ENCODE data around the gene VPS51. TPM values are rescaled to one million over a fixed set of nuclear protein-coding genes. Genes with fewer than 3 reads are reported as not detected.

VPS51 gene
- total RNA-seq, 1 experiment from 2014 or later: 123 TPM

GRCh38 chr11:65051398-65051858 is 44.6 kb upstream of the VPS51 start (continued):
- no peak for TF ChIP-seq ARID4B (CRISPR knock-in tag; IDR thresholded peaks at IDR 0.05; ENCODE audit: borderline replicate concordance)
- TF ChIP-seq USF1 (CRISPR knock-in tag; IDR thresholded peaks at IDR 0.05): no peak
- no peak for TF ChIP-seq RORB (CRISPR knock-in tag; IDR thresholded peaks at IDR 0.05)

DNA sequence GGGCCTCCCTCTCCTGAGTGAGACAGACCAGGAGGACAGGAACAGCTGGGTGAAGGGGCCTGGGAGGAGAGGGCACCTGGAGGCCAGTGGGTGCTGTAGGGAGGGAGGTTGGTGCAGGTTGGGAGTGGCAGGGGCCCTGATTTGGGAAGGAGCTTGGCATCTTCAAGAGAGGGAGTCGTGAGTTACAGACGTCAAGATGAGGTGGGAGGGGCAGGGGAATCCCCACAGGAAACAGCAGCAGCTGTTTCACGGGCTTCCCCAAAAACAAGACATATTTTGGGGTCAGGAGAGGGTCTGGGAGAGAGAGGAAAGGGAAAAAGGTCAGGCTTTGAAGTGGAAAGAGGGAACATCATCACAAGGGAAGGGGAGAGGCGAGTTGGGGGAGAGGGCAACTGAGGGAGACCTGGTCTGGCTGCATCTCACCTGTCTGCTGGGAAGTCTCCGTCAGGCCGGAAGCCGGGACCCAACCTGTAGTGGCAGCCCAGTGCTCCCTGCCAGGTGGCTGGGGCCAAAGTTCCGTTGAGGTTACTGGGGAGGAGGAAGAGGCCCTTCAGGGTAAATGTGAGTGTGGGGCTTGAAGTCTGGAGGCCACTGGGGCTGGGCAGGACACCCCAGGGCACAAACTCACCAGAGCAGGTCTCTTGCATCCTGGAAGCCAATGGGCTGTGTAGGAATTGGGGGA is 42.0 kb upstream of the VPS51 start:
- H3K4me1 Mint-ChIP-seq: no peaks in the 10 kb centered on the region
- H3K36me3 Mint-ChIP-seq: no peaks in the 10 kb centered on the region
- no peaks in the 10 kb centered on the region for H3K9me3 Mint-ChIP-seq
- peak overlapping the region; percentile 24 for H3K27ac Mint-ChIP-seq
- ChIA-PET CTCF (no interaction called here), POLR2A (no interaction called here)
- no peak overlapping the region for H3K4me3 Mint-ChIP-seq
- no peak for ATAC-seq
- no peak for DNase-seq (ENCODE audit: low spot score)
- TF ChIP-seq NFATC4 (CRISPR knock-in tag; IDR thresholded peaks at IDR 0.05) (no peak), NFYB (CRISPR knock-in tag; conservative IDR thresholded peaks at IDR 0.05; ENCODE audit: low read depth) (no peak), USF1 (CRISPR knock-in tag; IDR thresholded peaks at IDR 0.05) (no peak), MLX (CRISPR knock-in tag; IDR thresholded peaks at IDR 0.05) (no peak), ZNF423 (CRISPR knock-in tag; IDR thresholded peaks at IDR 0.05) (no peak), HMGXB4 (CRISPR knock-in tag; IDR thresholded peaks at IDR 0.05) (no peak), NR1H2 (CRISPR knock-in tag; IDR thresholded peaks at IDR 0.05) (no peak), FOXJ3 (CRISPR knock-in tag; IDR thresholded peaks at IDR 0.05; ENCODE audit: borderline replicate concordance) (no peak), MXD4 (CRISPR knock-in tag; IDR thresholded peaks at IDR 0.05; ENCODE audit: borderline replicate concordance) (no peak), NR3C1 (CRISPR knock-in tag; conservative IDR thresholded peaks at IDR 0.05; ENCODE audit: low read depth) (no peak)
- TF ChIP-seq, protein P1, sequence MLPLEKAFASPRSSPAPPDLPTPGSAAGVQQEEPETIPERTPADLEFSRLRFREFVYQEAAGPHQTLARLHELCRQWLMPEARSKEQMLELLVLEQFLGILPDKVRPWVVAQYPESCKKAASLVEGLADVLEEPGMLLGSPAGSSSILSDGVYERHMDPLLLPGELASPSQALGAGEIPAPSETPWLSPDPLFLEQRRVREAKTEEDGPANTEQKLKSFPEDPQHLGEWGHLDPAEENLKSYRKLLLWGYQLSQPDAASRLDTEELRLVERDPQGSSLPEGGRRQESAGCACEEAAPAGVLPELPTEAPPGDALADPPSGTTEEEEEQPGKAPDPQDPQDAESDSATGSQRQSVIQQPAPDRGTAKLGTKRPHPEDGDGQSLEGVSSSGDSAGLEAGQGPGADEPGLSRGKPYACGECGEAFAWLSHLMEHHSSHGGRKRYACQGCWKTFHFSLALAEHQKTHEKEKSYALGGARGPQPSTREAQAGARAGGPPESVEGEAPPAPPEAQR (CRISPR knock-in tag; IDR thresholded peaks at IDR 0.05): no peak
- TF ChIP-seq, protein P2, sequence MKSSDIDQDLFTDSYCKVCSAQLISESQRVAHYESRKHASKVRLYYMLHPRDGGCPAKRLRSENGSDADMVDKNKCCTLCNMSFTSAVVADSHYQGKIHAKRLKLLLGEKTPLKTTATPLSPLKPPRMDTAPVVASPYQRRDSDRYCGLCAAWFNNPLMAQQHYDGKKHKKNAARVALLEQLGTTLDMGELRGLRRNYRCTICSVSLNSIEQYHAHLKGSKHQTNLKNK (CRISPR knock-in tag; IDR thresholded peaks at IDR 0.05): no peak
- TF ChIP-seq, protein P3, sequence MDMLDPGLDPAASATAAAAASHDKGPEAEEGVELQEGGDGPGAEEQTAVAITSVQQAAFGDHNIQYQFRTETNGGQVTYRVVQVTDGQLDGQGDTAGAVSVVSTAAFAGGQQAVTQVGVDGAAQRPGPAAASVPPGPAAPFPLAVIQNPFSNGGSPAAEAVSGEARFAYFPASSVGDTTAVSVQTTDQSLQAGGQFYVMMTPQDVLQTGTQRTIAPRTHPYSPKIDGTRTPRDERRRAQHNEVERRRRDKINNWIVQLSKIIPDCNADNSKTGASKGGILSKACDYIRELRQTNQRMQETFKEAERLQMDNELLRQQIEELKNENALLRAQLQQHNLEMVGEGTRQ (CRISPR knock-in tag; IDR thresholded peaks at IDR 0.05): no peak
- TF ChIP-seq, protein P4, sequence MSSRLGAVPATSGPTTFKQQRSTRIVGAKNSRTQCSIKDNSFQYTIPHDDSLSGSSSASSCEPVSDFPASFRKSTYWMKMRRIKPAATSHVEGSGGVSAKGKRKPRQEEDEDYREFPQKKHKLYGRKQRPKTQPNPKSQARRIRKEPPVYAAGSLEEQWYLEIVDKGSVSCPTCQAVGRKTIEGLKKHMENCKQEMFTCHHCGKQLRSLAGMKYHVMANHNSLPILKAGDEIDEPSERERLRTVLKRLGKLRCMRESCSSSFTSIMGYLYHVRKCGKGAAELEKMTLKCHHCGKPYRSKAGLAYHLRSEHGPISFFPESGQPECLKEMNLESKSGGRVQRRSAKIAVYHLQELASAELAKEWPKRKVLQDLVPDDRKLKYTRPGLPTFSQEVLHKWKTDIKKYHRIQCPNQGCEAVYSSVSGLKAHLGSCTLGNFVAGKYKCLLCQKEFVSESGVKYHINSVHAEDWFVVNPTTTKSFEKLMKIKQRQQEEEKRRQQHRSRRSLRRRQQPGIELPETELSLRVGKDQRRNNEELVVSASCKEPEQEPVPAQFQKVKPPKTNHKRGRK (CRISPR knock-in tag; IDR thresholded peaks at IDR 0.05; ENCODE audit: borderline replicate concordance): no peak
- TF ChIP-seq, protein P5, sequence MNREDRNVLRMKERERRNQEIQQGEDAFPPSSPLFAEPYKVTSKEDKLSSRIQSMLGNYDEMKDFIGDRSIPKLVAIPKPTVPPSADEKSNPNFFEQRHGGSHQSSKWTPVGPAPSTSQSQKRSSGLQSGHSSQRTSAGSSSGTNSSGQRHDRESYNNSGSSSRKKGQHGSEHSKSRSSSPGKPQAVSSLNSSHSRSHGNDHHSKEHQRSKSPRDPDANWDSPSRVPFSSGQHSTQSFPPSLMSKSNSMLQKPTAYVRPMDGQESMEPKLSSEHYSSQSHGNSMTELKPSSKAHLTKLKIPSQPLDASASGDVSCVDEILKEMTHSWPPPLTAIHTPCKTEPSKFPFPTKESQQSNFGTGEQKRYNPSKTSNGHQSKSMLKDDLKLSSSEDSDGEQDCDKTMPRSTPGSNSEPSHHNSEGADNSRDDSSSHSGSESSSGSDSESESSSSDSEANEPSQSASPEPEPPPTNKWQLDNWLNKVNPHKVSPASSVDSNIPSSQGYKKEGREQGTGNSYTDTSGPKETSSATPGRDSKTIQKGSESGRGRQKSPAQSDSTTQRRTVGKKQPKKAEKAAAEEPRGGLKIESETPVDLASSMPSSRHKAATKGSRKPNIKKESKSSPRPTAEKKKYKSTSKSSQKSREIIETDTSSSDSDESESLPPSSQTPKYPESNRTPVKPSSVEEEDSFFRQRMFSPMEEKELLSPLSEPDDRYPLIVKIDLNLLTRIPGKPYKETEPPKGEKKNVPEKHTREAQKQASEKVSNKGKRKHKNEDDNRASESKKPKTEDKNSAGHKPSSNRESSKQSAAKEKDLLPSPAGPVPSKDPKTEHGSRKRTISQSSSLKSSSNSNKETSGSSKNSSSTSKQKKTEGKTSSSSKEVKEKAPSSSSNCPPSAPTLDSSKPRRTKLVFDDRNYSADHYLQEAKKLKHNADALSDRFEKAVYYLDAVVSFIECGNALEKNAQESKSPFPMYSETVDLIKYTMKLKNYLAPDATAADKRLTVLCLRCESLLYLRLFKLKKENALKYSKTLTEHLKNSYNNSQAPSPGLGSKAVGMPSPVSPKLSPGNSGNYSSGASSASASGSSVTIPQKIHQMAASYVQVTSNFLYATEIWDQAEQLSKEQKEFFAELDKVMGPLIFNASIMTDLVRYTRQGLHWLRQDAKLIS (CRISPR knock-in tag; IDR thresholded peaks at IDR 0.05; ENCODE audit: borderline replicate concordance): no peak
- no peaks in the 10 kb centered on the region; the same call in 1 of the 2 replicates for H3K27me3 Mint-ChIP-seq (ENCODE audit: low read depth)
